GM21447 (cell line): ENCODE measurements around the gene CEP57L1.

Experiments
- ATAC-seq: cut with Tn5 transposase; IDR thresholded peaks from one replicate; pipeline ENCODE4 v1.9.1; 2021; ENCODE audit not compliant: unreplicated experiment

CEP57L1 gene

GRCh38 chr6:109095036-109095834, at the start of gene CEP57L1:
Gene CEP57L1 (plus strand): TSS chr6:109095507. CDS start chr6:109145222, 49,715 bp downstream.
- ATAC-seq: peak; percentile 67

- no peak for ATAC-seq
Observed at GRCh38 chr6:109048176-109048575, 47.1 kb upstream of the CEP57L1 start.

DNA sequence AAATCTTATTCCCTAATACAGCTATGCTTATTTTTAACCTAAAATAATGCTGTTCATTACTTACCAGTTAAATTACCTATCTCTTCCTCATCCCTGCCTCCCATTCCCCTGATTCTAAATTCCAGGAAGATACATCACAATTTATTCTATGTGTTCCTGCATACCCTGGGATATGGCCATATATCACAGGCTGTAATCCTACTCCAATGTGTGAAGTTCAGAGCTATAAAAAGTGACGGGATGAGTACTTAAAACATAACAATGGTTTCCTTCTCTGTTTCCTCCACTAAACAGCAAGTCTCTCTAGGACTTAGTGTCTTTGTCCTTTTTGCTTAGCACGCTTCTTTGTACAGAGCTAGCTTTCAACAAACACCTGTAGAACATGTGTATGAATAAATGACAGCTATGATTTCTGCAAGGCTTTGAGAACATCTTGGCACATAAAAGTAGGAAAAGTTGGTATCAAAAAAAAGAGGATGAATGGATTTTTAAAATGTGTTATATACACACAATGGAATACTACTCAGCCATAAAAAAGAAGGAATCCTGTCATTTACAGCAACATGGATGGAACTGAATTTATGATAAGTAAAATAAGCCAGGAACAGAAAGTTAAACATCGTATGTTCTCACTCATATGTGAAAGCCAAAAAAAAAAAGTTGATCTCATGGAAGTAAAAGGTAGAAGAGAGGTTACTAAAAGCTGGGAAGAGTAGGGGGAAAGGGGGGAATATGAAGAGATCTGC, 46.5 kb upstream of the CEP57L1 start:
- no peak for ATAC-seq

DNA sequence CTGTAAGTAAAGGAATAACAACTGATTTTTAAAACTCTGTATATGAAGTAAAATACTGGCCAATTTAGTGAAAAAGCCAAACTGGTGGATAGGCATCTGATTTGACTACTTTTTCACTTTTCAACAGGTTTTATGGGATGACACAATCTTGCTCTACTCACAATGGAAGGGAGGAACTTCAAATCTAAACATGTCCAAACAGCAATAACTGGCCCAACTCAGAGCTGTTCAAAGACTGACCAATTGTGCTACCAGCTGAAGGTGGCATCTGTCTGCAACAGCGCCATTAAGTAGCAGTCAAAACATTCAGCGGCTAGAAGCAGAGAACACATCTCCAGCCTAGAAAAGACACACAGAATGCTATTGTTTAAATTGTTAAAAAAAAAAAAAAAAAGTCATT, 45.3 kb upstream of the CEP57L1 start:
- ATAC-seq: no peak

GRCh38 chr6:109050447-109051102, 44.7 kb upstream of the CEP57L1 start:
- ATAC-seq: no peak

DNA sequence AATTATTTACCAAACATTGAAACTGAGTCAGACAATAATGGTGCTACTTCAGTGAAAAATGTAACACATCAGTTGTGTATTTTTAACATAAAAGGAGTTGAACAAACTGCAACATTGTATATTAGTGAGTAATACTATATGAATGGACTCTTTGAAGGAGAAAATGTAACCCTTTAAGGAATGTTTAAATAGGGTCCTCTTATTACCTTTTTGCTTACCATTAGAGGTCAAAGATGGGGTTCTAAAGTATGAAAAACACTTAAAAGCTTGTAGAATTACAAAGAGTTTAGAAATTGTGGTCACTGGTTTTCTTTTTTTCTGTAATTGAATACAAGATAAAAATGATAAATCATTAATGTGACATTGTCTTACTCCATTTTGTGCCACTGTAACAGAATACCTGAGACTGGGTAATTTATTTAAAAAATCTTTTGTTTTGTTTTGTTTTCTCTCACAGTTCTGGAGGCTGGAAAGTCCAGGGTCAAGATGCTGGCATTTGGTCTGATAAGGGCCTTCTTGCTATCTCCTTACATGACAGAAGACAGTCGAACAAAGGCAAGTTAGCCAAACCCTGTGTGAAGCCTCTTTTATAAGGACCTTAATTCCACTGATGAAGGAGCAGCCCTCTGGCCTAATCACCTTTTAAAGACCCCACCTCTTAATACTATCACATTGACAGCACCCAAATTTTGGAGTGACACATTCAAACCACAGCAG, 43.8 kb upstream of the CEP57L1 start:
- no peak for ATAC-seq

GRCh38 chr6:109052018-109052651, 43.2 kb upstream of the CEP57L1 start:
- ATAC-seq: no peak

DNA sequence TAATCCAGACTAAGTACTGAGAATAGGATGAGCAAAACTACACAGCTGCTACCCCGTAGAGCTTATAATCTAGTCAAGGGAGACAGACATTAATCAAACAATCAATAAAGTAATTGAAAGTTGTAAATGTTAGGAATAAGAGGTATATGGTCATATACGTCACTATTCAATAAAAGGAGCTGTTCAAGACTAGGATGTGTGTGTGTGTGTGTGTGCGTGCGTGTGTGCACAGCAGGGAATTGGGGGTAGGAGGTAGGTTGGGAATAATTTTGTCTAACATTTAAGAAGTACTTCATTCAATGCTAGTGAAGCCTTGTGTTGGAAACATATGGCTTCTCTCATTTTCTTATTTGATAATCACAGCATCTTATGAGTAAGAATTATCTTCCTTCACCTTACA, 42.5 kb upstream of the CEP57L1 start:
- ATAC-seq: no peak

GRCh38 chr6:109053336-109053735, 42.0 kb upstream of the CEP57L1 start:
- no peak for ATAC-seq

GRCh38 chr6:109055771-109056235, 39.5 kb upstream of the CEP57L1 start:
- no peak for ATAC-seq

DNA sequence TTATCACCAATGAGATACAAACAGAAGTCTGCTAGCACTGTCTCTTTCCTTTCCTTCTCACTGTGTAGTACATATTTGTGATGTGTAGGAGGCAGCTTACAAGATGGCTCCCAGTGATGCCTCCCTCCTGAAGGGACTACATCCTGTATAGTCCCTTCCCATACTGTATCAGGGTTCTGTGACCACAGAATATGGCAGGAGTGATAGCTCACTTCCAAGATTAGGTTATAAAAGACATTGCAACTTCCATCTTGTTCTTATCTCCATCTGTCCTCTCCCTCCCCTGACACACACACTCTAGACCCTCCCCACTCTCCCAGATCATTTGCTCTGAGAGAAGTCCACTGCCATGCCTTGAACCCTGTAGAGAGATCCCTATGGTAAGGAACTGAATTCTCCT, 38.6 kb upstream of the CEP57L1 start:
- ATAC-seq: no peak

DNA sequence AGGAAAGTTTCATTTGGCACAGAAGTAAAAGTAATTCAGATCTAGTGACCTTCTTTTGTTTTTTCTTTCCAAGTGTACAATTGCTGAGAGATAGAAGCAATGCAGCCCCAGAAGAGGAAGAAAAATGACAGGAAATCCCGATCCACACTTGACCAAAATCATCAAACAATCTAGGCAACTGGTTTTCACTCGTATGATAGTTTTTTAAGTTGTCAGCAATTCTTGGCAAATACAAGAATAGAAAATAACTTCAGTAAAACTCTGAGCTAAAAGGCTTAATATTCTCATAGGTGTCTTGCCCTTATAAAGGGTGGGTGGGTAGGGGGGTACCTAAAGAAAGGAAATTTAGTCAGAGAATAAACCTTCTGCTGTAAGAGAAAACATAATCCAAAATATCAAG, 36.7 kb upstream of the CEP57L1 start:
- ATAC-seq: no peak

DNA sequence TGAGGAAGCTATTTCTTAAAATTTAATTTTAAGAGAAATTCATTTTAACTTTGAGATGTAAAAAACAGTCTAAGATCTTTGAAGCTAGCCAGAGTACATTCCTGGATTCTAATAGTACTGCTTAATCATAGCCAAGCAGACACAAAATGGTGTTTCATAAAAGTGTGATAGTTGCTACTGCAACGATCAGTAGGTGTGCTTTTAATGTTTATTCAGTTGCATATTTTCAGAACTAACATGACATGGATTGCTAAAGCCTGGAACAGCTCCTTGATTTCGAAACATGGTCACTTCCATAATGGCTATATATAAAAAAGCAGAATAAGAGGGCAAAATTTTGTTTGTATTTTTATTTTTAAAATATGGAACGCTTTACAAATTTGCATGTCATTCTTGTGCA, 36.2 kb upstream of the CEP57L1 start:
- no peak for ATAC-seq

DNA sequence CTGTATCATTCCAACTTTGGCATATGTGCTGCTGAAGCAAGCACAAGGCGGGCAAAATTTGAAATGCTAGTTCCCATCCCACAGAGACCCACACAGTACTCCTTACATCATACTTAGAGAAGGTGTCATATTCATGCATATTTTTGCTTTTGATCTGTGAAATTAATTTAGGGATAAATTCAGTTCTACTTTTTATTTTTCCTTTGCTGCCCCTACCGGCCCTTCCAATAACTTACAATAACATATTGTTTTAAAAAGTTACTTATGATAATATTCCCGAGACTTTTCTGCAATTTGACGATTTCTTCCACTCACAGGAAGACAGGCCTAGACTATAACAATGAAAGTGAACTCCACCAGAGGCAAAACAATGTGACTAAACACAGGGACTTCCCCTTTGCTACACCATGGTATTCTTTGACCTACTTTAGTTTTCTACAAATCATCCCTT, 35.7 kb upstream of the CEP57L1 start:
- peak; percentile 61 for ATAC-seq

- ATAC-seq: no peak
Observed at GRCh38 chr6:109060571-109060970, 34.7 kb upstream of the CEP57L1 start.

DNA sequence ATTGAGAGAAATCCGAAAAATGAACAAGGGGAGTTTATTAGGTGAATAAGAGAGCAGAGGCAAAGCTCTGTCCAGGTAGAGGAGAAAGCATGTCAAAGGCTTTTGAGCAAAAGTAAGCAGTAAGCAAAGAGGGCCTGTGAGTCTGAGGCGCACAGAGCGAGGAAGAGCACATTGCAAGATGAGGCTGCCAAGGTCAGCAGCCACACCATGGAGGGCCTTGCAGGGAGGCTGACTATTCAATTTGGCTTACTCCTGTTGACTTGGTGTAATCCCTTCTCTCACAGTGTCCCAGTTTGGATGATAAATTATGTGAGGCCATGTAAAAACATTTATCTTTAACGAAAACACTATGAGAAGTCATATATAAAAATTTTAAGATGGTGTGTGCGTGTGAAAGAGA, 33.1 kb upstream of the CEP57L1 start:
- ATAC-seq: no peak

GRCh38 chr6:109062767-109063352, 32.4 kb upstream of the CEP57L1 start:
- ATAC-seq: no peak

DNA sequence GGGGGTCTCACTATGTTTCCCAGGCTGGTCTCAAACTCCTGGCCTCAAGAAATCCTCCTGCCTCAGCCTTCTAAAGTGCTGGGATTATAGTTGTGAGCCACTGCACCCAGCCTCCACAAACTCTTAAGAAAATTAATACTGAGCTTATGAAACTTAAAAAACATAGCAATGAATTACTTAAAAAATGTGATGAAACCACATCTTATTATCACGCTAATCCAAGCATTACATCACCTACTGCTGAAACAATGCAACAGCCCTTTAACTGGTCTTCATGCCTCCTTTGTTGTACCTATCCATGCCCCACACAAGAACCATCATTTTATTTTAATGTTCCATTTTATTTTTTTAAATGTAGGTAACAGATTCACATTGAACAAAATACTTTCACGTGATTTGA, 25.6 kb upstream of the CEP57L1 start:
- no peak for ATAC-seq

DNA sequence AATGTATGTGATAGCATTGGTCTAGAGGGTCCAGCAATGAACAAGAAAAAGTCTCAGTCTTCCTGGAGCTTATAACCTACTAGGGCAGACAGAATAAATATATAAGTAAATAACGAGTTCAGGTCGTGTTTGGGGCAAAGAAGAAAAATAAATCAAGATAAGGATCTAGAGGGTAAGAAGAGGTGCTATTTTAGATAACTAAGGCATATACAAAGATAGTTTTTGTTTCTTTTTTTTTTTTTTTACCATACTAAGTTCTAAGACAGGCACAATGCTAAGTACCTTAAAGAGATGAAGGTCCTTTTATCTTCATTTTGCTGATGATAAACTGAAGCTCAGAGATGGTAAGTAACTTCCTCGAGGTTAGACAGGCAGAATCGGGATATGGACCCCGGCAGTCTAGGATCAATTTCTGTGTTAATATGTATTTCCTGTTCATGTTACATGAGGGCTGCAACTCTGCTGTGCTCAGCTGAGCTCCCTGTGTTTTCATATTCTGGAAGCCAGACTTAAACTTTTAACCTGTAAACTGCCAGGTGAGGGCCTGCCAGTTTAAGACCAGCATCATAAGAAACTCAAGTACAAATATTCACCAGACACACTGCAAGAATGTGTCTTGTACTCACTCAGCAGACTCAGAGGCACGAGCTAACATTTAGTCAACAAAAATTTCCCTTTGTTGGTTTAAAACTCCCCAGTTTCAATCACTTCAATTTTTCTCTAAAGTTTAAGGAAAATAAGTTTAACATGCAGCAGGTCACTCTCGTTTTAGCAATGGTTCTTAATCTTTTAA, 24.0 kb upstream of the CEP57L1 start:
- no peak for ATAC-seq
